GM12891 (cell line): Measurements from ENCODE around the gene IL1RL1.
"Not testable (repeated sequence)": the region's sequence is repeated elsewhere in the genome, so short reads cannot be mapped to it uniquely, and the experiment has no call there.

Experiments used
- DNase-seq: peaks from one replicate; pipeline ENCODE4 v3.0.0; 2011; ENCODE audit warnings: low spot score; ENCODE audit not compliant: insufficient read length
- FAIRE-seq: peaks from 2 replicates; lab custom pipeline; 2011; peaks lifted over from hg19 to GRCh38; lab: Jason Lieb, UNC
- PAX5 ChIP-seq: IDR thresholded peaks from 2 replicates; pipeline ENCODE4 v1.6.1; 2011; ENCODE audit warnings: low read length, moderate library complexity, mild to moderate bottlenecking; ENCODE audit not compliant: insufficient read depth, severe bottlenecking
- POLR2A ChIP-seq: IDR thresholded peaks from 2 replicates; pipeline ENCODE4 v1.6.1; 2011; ENCODE audit warnings: low read depth, low read length, control low read depth
- POLR2AphosphoS5 ChIP-seq: IDR thresholded peaks from 2 replicates; pipeline ENCODE4 v1.6.1; 2011; ENCODE audit warnings: low read depth, low read length, control low read depth
- POU2F2 ChIP-seq: IDR thresholded peaks from 2 replicates; pipeline ENCODE4 v1.6.1; 2011; ENCODE audit warnings: low read depth, mild to moderate bottlenecking, control low read depth, low read length, moderate library complexity
- SPI1 ChIP-seq: IDR thresholded peaks from 2 replicates; pipeline ENCODE4 v1.6.1; 2011; ENCODE audit warnings: low read depth, low read length, control low read depth
- TAF1 ChIP-seq: IDR thresholded peaks from 2 replicates; pipeline ENCODE4 v1.6.1; 2011; ENCODE audit warnings: low read depth, low read length, control low read depth

The IL1RL1 gene

GRCh38 chr2:102304711-102305611, 6.4 kb upstream of the IL1RL1 start:
- FAIRE-seq (no peak), DNase-seq (no peak)
- TF ChIP-seq POU2F2 (no peak), PAX5 (no peak), TAF1 (no peak), POLR2AphosphoS5 (no peak), SPI1 (no peak), POLR2A (no peak)

- no peak for FAIRE-seq
- TF ChIP-seq SPI1: no peak
- TF ChIP-seq POU2F2: no peak
- DNase-seq: no peak
Measured at GRCh38 chr2:102306125-102306524, 5.2 kb upstream of the IL1RL1 start.

- TF ChIP-seq POU2F2: no peak
- TF ChIP-seq POLR2AphosphoS5: no peak
- no peak for TF ChIP-seq PAX5
- no peak for TF ChIP-seq SPI1
- no peak for TF ChIP-seq POLR2A
- TF ChIP-seq TAF1: no peak
- FAIRE-seq: no peak
- no peak for DNase-seq
Measured at GRCh38 chr2:102313025-102313424, 1.7 kb downstream of the IL1RL1 start.

- TF ChIP-seq SPI1: no peak
- TF ChIP-seq POLR2A: no peak
- no peak for TF ChIP-seq POLR2AphosphoS5
- no peak for TF ChIP-seq POU2F2
- no peak for TF ChIP-seq PAX5
- no peak for TF ChIP-seq TAF1
- no peak for FAIRE-seq
Measured at GRCh38 chr2:102313471-102313870, 2.1 kb downstream of the IL1RL1 start.

GRCh38 chr2:102313950-102314349, 2.6 kb downstream of the IL1RL1 start:
- FAIRE-seq (no peak), DNase-seq (no peak)
- TF ChIP-seq POU2F2 (no peak), POLR2AphosphoS5 (no peak), POLR2A (no peak), PAX5 (no peak), TAF1 (no peak), SPI1 (no peak)

More at GRCh38 chr2:102313471-102313870, 2.1 kb downstream of the IL1RL1 start:
- no peak for DNase-seq

GRCh38 chr2:102315921-102316320, 4.6 kb downstream of the IL1RL1 start:
- DNase-seq (no peak), FAIRE-seq (no peak)
- no peak for TF ChIP-seq PAX5
- TF ChIP-seq TAF1: no peak
- TF ChIP-seq SPI1: no peak
- TF ChIP-seq POLR2A: no peak
- no peak for TF ChIP-seq POU2F2
- no peak for TF ChIP-seq POLR2AphosphoS5

- TF ChIP-seq POU2F2: no peak
- no peak for TF ChIP-seq PAX5
- no peak for FAIRE-seq
- DNase-seq: no peak
Measured at GRCh38 chr2:102317715-102318114, 6.4 kb downstream of the IL1RL1 start.

GRCh38 chr2:102318437-102318836, 7.1 kb downstream of the IL1RL1 start:
- FAIRE-seq: no peak
- no peak for TF ChIP-seq POLR2A
- no peak for TF ChIP-seq TAF1
- no peak for TF ChIP-seq POU2F2
- TF ChIP-seq PAX5: no peak
- no peak for TF ChIP-seq POLR2AphosphoS5
- no peak for TF ChIP-seq SPI1

GRCh38 chr2:102321941-102322719, 10.8 kb downstream of the IL1RL1 start:
- DNase-seq: no peak
- no peak for FAIRE-seq
- TF ChIP-seq POLR2AphosphoS5: no peak
- no peak for TF ChIP-seq POU2F2
- no peak for TF ChIP-seq SPI1
- no peak for TF ChIP-seq PAX5
- TF ChIP-seq TAF1: no peak
- TF ChIP-seq POLR2A: no peak

More at GRCh38 chr2:102318437-102318836, 7.1 kb downstream of the IL1RL1 start:
- DNase-seq: no peak

- not testable (repeated sequence) for FAIRE-seq, DNase-seq
Measured at GRCh38 chr2:102324914-102325313, 13.6 kb downstream of the IL1RL1 start.
